Stimulated activated naive B cell treated with anti-CD40 and anti-IgM and Interleukin-4, amounts not matched to agents 10 μg/mL and 1 μg/mL and 100 μg/mL, for 72 hours (primary cell): ENCODE data around the gene HDAC11.
"Not testable (repeated sequence)": the region's sequence is repeated elsewhere in the genome, so short reads cannot be mapped to it uniquely, and the experiment has no call there.

Experiments
- ATAC-seq, 2 donors: fragments of 150-1000 bp; cut with Tn5 transposase; replicated peaks; 2 replicates each; pipeline ENCODE4 v1.10.0; 2021; ENCODE audit warnings: moderate library complexity in 1 of 2
- DNase-seq: peaks from one replicate; pipeline ENCODE4 v3.0.0; 2021
- H3K27ac Mint-ChIP-seq: one replicate; pipeline ENCODE4 v1.8.0; 2022; ENCODE audit warnings: mild to moderate bottlenecking, mixed read lengths
- H3K27me3 Mint-ChIP-seq, 2 donors: one replicate each; pipeline ENCODE4 v1.8.0; 2022; ENCODE audit warnings: mixed read lengths in 2 of 2
- H3K36me3 Mint-ChIP-seq, 2 donors: one replicate each; pipeline ENCODE4 v1.8.0; 2022; ENCODE audit warnings: mixed read lengths in 2 of 2, mild to moderate bottlenecking in 1 of 2
- H3K4me1 Mint-ChIP-seq, 2 donors: one replicate each; pipeline ENCODE4 v1.8.0; 2022; ENCODE audit warnings: mixed read lengths in 2 of 2, mild to moderate bottlenecking in 1 of 2
- H3K4me3 Mint-ChIP-seq, 2 donors: one replicate each; pipeline ENCODE4 v1.8.0; 2022; ENCODE audit warnings: mild to moderate bottlenecking in 2 of 2, mixed read lengths in 2 of 2, moderate library complexity in 1 of 2
- H3K9me3 Mint-ChIP-seq, 2 donors: one replicate each; pipeline ENCODE4 v1.8.0; 2022; ENCODE audit warnings: mixed read lengths in 2 of 2, mild to moderate bottlenecking in 1 of 2

HDAC11 gene

DNA sequence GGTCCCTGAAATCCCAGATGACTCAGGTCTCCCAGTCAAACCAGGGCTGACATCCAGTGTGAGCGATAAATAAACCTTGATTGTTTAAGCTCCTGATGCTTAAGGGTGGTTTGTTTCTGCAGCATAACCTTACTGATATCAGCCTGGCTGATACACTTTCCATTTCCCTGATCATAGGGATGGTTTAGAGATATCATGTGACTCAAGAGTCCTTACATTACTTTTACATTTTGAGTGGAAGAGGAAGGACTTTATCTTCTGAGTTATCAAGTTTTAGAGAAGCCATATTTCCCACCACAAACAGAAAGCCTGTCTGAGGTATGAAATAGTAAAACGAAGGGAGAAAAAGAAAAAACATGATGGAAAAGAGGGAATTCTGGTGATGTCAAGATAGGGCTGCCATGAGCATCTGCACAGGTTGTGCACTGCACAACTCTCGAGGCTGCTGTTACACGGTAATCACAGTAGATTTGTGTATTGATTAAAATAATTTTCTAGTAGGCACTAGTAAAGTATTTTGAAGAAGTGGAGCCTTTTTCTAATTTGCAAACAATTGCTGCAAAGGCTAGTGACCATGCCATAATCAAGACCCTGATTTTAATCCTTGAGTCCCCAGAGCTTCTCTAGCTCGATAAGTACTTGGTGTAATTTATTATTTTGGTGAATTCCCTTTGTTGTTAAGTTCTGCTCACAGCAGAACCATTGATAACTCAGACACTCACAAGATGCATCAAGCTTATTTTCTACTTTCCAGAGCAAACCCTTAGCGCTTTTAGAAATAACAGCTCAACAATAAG lies 34.7 kb downstream of the HDAC11 start:
- H3K4me1 Mint-ChIP-seq: no peaks in the 10 kb centered on the region
- ATAC-seq (no peak), DNase-seq (no peak)
- no peaks in the 10 kb centered on the region for H3K9me3 Mint-ChIP-seq
- no peak overlapping the region for H3K27ac Mint-ChIP-seq
- no peaks in the 10 kb centered on the region for H3K36me3 Mint-ChIP-seq
- no peak overlapping the region for H3K4me3 Mint-ChIP-seq
- no peaks in the 10 kb centered on the region for H3K27me3 Mint-ChIP-seq

DNA sequence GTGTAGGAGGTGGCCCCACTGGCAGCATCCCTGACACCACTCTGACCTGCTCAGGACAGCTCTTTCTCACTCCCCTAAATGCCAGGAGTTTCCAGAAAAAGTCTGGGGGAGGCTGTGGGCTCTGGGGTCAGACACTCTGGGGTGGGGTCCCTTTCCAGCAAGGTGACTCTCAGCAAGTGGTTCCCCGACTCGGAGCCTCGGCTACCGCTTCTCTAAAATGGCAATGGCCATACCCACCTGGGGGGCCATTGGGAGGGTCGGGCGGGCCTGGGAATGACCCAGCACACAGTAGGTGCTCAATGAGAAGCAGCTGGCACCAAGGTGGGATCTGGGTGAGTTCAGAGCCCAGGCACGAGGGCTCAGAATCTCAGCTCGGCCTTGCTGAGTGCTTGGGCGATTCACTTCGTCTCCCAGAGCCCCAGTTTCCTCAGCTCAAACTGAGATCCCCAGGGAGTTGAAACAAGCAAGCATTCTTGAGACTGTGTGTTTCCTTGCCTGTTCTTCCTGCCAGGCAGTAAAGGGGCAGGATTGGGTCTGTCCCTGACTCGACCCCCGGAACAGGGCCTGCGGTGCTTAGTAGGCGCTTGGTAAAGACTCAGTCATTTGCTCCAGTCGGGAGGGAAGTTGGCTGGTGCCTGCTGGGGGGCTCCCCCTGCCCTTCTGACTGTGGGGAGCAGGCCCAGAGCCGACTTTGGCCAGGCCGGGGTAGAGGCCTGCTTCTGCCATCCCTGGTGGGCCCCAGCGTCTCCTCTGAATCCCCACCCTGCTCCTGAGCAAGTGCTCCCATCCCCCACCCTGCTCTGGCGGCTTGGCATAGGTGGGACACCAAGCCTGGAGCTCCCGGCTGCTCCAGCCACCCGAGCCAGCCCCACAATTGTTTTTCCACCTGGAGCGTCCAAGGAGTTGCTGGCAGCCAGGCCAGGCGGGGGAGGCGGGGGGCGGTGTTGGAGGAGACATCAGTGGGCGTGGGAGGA lies 36.0 kb downstream of the HDAC11 start:
- Mint-ChIP-seq H3K9me3 (no peaks in the 10 kb centered on the region), H3K4me1 (no peaks in the 10 kb centered on the region), H3K27me3 (no peaks in the 10 kb centered on the region), H3K36me3 (no peaks in the 10 kb centered on the region), H3K27ac (no peak overlapping the region), H3K4me3 (no peak overlapping the region)
- DNase-seq: no peak
- no peak for ATAC-seq

DNA sequence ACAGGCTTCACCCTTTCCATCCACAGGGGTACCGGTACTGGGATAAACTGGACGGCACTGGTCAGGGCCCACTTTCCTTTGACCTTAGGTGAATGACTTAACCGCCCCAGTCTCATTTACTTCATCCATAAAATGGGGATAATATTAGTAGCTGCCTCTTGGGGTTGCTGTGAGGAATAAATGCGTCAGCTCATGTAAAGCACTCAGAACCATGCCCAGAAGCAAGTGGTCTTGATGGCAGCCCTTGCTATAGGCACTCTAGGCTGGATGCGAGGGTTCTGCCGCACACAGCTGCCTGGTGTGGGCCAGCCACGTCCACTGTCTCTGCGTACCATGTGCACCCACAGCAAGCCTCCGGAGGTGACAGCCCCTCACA lies 36.6 kb downstream of the HDAC11 start:
- Mint-ChIP-seq H3K27ac (no peak overlapping the region), H3K4me1 (no peaks in the 10 kb centered on the region), H3K4me3 (no peak overlapping the region), H3K9me3 (peaks cover 4 to 6% of the 10 kb centered on the region in 2 donors), H3K36me3 (peaks cover 0 to 4% of the 10 kb centered on the region in 2 donors), H3K27me3 (peaks cover 0 to 3% of the 10 kb centered on the region in 2 donors)
- ATAC-seq (no peak), DNase-seq (no peak)

DNA sequence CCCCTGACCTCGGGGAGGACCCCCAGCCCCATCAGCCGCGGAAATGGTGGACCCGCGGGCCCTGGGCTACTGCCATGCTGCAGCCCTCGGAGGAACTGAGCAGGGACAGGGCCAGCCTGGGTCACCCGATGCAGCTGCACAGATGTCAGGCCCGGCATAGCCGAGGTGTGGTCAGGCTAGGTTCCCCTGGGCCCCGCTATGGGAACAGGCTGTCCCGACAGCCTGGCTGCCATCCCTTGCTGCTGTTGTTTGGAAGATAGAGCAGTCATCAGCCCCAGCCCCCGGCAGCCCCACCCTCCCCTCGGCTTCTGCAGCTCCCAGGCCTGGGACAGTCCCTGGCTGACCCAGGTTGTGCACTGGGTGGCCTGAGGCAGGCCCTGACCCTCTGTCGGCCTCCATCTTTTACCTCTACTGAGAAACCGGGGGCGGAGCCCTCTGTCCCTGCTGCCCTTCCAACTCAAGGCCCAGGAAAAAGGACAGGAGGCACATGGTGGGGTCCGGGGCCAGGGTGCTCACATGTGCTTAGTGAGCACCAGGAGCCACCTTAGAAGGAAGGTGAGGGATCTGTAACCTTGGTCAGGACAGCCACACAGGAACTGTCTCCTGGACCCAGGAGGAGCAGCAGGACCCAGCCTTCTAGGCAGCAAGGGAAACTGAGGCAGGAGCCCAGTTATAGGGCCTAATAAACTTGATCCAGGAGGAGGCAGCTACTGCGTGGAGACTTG lies 37.3 kb downstream of the HDAC11 start:
- Mint-ChIP-seq H3K27me3 (peaks cover 0 to 4% of the 10 kb centered on the region in 2 donors), H3K36me3 (peaks cover 0 to 6% of the 10 kb centered on the region in 2 donors), H3K4me1 (no peaks in the 10 kb centered on the region), H3K9me3 (peaks cover 5 to 7% of the 10 kb centered on the region in 2 donors), H3K4me3 (no peak overlapping the region), H3K27ac (no peak overlapping the region)
- no peak for DNase-seq
- ATAC-seq: no peak

DNA sequence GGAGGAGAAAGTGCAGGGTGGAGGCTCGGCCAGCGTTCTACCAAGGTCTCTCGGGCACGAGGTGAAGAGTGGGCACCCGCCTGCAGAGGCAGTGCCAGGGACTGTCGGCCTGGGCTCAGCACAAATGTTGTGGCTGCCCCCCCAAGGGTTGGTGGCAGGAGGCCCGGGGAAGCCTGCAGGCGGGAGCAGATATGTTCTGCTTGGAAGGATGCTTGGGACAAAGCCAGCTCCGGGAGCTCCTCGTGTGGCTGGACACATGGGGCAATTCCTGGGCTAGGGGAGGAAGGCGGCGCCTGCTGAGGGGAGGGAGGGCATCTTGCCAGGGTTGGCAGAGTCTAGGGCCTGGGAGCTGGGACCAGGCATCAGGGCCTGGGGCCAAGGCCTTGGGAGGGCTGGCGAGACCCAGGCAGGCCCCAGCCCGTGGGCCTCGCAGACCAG lies 38.4 kb downstream of the HDAC11 start:
- H3K4me3 Mint-ChIP-seq: no peak overlapping the region
- ATAC-seq (no peak), DNase-seq (no peak)
- H3K4me1 Mint-ChIP-seq: no peaks in the 10 kb centered on the region
- peaks cover 0 to 10% of the 10 kb centered on the region in 2 donors for H3K27me3 Mint-ChIP-seq
- H3K27ac Mint-ChIP-seq: no peak overlapping the region
- peaks cover 0 to 6% of the 10 kb centered on the region in 2 donors for H3K36me3 Mint-ChIP-seq
- H3K9me3 Mint-ChIP-seq: peaks cover 7 to 10% of the 10 kb centered on the region in 2 donors

DNA sequence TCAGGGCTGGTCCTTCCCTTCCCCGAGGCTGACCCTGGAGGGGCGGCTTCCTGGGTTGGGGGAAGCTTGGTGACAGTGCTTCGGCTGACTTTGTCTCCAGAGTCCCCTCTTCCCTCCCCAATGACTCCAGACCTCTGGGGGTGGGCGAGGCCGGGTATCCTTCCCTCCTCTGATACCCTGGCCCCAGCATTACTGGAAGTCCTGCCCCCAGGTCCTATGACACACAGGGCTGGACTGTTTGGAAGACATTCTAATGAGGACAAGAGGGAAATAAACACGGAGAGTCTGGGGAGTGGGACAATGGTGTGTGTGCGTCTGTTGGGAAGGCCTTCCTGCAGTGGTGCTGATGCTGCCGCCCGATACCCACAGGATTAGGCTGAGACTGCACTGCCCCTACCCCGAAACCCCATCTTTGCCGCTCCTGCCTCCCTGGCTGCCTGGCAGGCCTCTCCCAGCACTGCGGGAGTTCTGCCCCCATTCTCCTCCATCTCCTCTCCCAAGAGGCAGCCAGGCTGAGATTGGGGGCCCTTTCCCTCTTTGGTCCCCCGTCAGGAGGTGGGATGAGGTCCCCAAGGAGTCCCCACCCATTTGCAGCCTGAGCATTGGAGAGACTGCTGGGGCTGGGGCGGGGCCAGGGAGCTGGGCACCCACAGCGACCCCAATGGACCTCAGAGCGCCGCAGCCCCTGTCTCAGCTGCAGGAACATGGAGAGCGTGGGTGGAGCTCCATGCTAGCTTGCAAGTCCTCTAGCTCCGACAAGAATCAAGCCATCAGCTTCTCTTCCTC lies 39.1 kb downstream of the HDAC11 start:
- H3K27ac Mint-ChIP-seq: no peak overlapping the region
- ATAC-seq (no peak), DNase-seq (no peak)
- H3K36me3 Mint-ChIP-seq: peaks cover 0 to 6% of the 10 kb centered on the region in 2 donors
- H3K4me3 Mint-ChIP-seq: no peak overlapping the region
- H3K4me1 Mint-ChIP-seq: no peaks in the 10 kb centered on the region
- peaks cover 7 to 10% of the 10 kb centered on the region in 2 donors for H3K9me3 Mint-ChIP-seq
- peaks cover 0 to 10% of the 10 kb centered on the region in 2 donors for H3K27me3 Mint-ChIP-seq

DNA sequence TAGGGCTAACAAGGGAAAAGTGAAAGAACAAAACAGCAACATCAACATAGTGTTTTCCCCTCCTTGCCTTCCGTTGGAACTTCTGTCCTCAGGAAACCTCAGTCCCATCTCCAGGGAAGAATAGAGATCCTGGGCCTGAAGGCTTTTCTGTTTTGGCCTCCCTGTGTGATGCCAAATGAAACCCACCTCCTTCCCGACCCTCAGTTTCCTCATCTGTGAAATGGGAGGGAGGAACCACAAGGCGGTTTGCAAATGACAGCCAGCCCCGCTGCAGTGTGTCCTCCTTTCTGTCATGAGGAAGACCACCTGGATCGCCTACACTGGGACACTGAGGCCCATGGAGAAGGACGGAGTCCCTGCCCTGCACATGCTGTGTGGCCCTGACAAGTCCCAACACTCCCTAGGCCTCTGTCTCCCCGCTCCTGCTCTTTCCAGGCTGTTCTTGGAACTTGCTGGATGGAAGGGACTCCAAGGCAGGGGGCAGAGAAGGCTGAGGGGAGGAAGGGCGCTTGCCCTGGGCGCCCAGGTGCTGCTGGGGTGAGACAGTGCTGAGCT lies 40.3 kb downstream of the HDAC11 start:
- Mint-ChIP-seq H3K27ac (no peak overlapping the region), H3K36me3 (peaks cover 0 to 6% of the 10 kb centered on the region in 2 donors), H3K4me1 (no peaks in the 10 kb centered on the region), H3K4me3 (no peak overlapping the region), H3K9me3 (peaks cover 7 to 10% of the 10 kb centered on the region in 2 donors), H3K27me3 (peaks cover 0 to 10% of the 10 kb centered on the region in 2 donors)
- ATAC-seq (no peak), DNase-seq (no peak)

DNA sequence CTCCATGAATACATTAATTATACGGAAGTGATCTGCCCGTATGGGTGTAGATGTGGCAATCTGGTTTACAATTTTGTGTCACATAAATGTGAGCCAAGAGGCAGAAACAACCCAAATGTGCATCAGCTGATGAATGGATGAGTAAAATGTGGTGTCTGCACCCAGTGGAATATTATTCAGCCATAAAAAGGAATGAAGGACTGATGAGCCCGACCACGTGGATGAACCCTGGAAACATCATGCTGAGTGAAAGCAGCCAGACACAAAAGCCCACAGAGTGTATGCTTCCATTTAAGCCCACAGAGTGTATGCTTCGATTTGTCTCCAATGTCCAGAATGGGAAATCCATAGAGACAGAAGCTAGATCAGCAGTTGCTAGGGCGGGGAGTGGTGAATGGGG lies 41.2 kb downstream of the HDAC11 start:
- Mint-ChIP-seq H3K4me3 (no peak overlapping the region), H3K36me3 (peaks cover 0 to 6% of the 10 kb centered on the region in 2 donors), H3K4me1 (no peaks in the 10 kb centered on the region), H3K9me3 (peaks cover 7 to 10% of the 10 kb centered on the region in 2 donors), H3K27me3 (peaks cover 0 to 15% of the 10 kb centered on the region in 2 donors), H3K27ac (no peak overlapping the region)
- ATAC-seq (no peak), DNase-seq (no peak)

DNA sequence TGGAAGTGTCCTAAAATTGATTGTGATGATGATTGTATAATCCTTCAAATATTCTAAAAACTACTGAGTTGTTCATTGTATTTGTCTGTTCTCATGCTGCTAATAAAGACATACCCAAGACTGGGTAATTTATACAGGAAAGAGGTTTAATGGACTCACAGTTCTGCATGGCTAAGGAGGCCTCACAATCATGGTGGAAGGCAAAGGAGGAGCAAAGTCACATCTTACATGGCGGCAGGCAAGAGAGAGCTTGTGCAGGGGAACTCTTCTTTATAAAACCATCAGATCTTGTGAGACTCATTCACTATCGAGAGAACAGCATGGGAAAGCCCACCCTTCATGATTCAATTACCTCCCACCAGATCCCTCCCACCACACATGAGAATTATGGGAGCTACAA lies 41.6 kb downstream of the HDAC11 start:
- H3K4me1 Mint-ChIP-seq, DNase-seq, H3K27ac Mint-ChIP-seq, ATAC-seq, H3K36me3 Mint-ChIP-seq, H3K4me3 Mint-ChIP-seq: not testable (repeated sequence)
- peaks cover 0 to 15% of the 10 kb centered on the region in 2 donors for H3K27me3 Mint-ChIP-seq
- peaks cover 7 to 10% of the 10 kb centered on the region in 2 donors for H3K9me3 Mint-ChIP-seq

DNA sequence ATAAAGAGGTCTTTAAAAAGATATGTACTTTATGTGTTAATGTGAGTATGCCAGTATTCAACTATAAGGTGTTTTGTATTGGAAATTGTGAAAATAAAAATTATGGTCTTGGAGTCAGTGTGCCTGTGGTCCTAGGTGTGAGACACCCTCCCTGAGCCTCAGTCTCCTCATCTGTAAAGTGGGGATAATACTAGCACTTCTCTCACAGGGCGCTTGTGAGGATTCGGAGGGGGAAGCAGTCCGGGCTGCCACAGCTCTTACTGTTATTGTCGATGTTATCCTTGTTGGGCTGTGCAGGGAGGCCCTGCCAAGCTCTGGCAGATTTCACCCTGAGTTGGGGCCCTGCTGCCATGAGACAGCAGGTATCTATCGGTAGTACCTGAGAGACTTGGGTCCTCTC lies 42.1 kb downstream of the HDAC11 start:
- H3K4me1 Mint-ChIP-seq: no peaks in the 10 kb centered on the region
- DNase-seq: no peak
- H3K27ac Mint-ChIP-seq: no peak overlapping the region
- no peak overlapping the region for H3K4me3 Mint-ChIP-seq
- peaks cover 7 to 10% of the 10 kb centered on the region in 2 donors for H3K9me3 Mint-ChIP-seq
- peaks cover 0 to 15% of the 10 kb centered on the region in 2 donors for H3K27me3 Mint-ChIP-seq
- peaks cover 0 to 6% of the 10 kb centered on the region in 2 donors for H3K36me3 Mint-ChIP-seq
- ATAC-seq: no peak

DNA sequence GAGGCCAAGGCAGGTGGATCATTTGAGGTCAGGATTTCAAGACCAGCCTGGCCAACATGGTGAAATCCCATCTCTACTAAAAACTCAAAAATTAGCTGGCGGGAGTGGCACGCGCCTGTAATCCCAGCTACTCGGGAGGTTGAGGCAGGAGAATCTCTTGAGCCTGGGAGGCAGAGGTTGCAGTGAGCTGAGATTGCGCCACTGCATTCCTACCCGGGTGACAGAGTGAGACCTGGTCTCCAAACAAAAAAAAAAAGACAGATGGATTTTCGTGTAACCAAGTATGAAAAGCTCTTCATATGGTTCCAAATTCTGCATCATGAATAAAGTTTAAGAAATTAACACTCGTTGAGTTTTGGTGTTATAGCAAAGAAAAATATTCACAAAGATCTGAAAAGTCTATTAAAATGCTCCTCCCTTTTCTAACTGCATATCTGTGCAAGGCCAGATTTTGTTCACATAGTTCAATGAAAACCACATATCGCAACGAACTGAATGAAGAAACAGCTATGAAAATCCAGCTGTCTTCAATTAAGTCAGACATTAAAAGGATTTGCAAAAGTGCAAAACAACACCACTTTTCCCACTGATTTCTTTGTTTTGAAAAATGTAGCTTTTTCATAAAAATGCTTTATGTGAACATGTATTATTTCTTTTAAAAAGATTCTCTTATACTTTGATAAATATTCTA lies 45.0 kb downstream of the HDAC11 start:
- Mint-ChIP-seq H3K27me3 (peaks cover 12 to 25% of the 10 kb centered on the region in 2 donors), H3K36me3 (peaks cover 0 to 6% of the 10 kb centered on the region in 2 donors), H3K4me1 (peaks cover 0 to 2% of the 10 kb centered on the region in 2 donors), H3K9me3 (peaks cover 7 to 10% of the 10 kb centered on the region in 2 donors), H3K4me3 (no peak overlapping the region), H3K27ac (no peak overlapping the region)
- DNase-seq: no peak
- ATAC-seq: no peak

DNA sequence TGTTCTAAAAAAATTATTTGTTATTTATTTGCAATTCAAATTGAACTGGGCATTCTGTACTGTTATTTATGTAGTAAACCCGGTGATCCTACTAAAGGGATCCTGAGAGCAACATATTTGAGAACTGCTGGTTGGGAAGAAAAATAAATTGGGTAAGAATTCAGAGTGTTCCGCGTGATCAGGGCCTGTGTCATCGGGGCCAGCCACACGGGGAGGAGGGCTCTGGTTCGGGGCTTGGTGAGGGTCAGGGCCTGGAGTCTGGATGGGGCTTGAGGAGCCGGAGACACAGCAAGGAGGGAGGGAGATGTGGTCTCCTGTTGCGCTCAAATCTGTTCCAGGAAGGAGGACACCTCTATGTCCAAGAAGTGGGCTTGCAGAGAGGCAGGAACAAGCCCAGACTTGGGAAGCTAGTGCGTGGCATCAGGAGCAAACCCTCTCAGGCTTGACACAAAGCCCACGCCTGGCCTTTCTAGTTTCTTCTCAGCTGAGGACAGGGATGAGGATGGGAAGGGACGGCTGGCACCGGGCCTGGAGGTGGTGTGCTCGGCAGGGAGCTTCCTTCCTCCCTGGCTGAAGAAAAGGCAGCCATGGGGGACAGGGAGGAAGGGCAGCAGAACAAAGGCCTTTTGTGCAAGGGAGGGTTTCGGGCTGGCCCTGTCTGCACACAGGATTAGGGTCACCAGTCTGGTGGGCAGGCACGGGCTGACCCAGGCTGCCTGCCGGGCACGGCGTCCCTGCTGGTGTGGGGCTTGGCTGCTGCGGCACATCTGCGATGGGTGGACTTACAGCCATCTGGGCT lies 45.9 kb downstream of the HDAC11 start:
- Mint-ChIP-seq H3K4me1 (peaks cover 0 to 2% of the 10 kb centered on the region in 2 donors), H3K9me3 (peaks cover 7 to 10% of the 10 kb centered on the region in 2 donors), H3K27me3 (peaks cover 12 to 25% of the 10 kb centered on the region in 2 donors), H3K36me3 (peaks cover 0 to 6% of the 10 kb centered on the region in 2 donors), H3K27ac (no peak overlapping the region), H3K4me3 (no peak overlapping the region)
- DNase-seq (no peak), ATAC-seq (no peak)
